Measurements from ENCODE around the gene COX19. TPM values are rescaled to one million over a fixed set of nuclear protein-coding genes. Genes with fewer than 3 reads are reported as not detected.

The COX19 gene
- total and polyA plus RNA-seq, 2 donors (not counting 1 experiment from before 2014, with no cell fraction given) = 4.3 to 11.7 TPM

GRCh38 chr7:978416-979091, 3.2 kb upstream of the COX19 start:
- no peak for DNase-seq (ENCODE audit: low read depth in 2 of 2)
- H3K4me1 ChIP-seq (ENCODE audit: control insufficient read depth, extremely low read depth, insufficient read depth, low read length) = peaks cover 3% of the 10 kb centered on the region

GRCh38 chr7:978049-978346, 2.6 kb upstream of the COX19 start:
- H3K9me3 ChIP-seq (ENCODE audit: control insufficient read depth, insufficient read depth, low read depth, low read length) = no peaks in the 10 kb centered on the region
- no peaks in the 10 kb centered on the region for H3K36me3 ChIP-seq (ENCODE audit: control insufficient read depth, insufficient read depth, low read length)
- no peak overlapping the region for H3K4me2 ChIP-seq (ENCODE audit: extremely low read depth, insufficient read depth, low read length)
- H3K79me2 ChIP-seq (ENCODE audit: control insufficient read depth, insufficient read depth, low read length) = peaks cover 21% of the 10 kb centered on the region
- H3K27ac ChIP-seq (ENCODE audit: insufficient read depth, low read length) = no peak overlapping the region
- no peak for TF ChIP-seq CTCF (conservative IDR thresholded peaks at IDR 0.05 in 1 of 2, IDR thresholded peaks at IDR 0.05 in 1 of 2; ENCODE audit: low read depth in 1 of 2, low read length in 2 of 2)
- no peak for TF ChIP-seq EZH2 (IDR thresholded peaks at IDR 0.05; ENCODE audit: low read length, missing control alignments)
- no peak overlapping the region for H3K4me3 ChIP-seq (replicated peaks in 1 of 4; ENCODE audit: control extremely low read depth in 1 of 4, insufficient read depth in 1 of 4, low read depth in 3 of 4, low read length in 4 of 4)
- no peak for DNase-seq (ENCODE audit: low read depth in 2 of 2)
- H2AFZ ChIP-seq (ENCODE audit: low read length) = no peak overlapping the region
- peaks cover 3% of the 10 kb centered on the region for H3K4me1 ChIP-seq (ENCODE audit: control insufficient read depth, extremely low read depth, insufficient read depth, low read length)
- H4K20me1 ChIP-seq (ENCODE audit: control insufficient read depth, extremely low read depth, insufficient read depth, low read length) = no peaks in the 10 kb centered on the region
- H3K27me3 ChIP-seq (ENCODE audit: control insufficient read depth, insufficient read depth, low read length) = no peaks in the 10 kb centered on the region
- H3K9ac ChIP-seq (ENCODE audit: insufficient read depth, low read length) = no peak overlapping the region

More at GRCh38 chr7:978416-979091, 3.2 kb upstream of the COX19 start:
- Histone ChIP-seq H3K4me3 (replicated peaks in 1 of 4; ENCODE audit: control extremely low read depth in 1 of 4, insufficient read depth in 1 of 4, low read depth in 3 of 4, low read length in 4 of 4) (no peak overlapping the region), H3K4me2 (ENCODE audit: extremely low read depth, insufficient read depth, low read length) (no peak overlapping the region), H3K27me3 (ENCODE audit: control insufficient read depth, insufficient read depth, low read length) (no peaks in the 10 kb centered on the region), H3K36me3 (ENCODE audit: control insufficient read depth, insufficient read depth, low read length) (no peaks in the 10 kb centered on the region), H4K20me1 (ENCODE audit: control insufficient read depth, extremely low read depth, insufficient read depth, low read length) (no peaks in the 10 kb centered on the region), H2AFZ (ENCODE audit: low read length) (no peak overlapping the region), H3K27ac (ENCODE audit: insufficient read depth, low read length) (no peak overlapping the region), H3K79me2 (ENCODE audit: control insufficient read depth, insufficient read depth, low read length) (peaks cover 16% of the 10 kb centered on the region), H3K9ac (ENCODE audit: insufficient read depth, low read length) (no peak overlapping the region), H3K9me3 (ENCODE audit: control insufficient read depth, insufficient read depth, low read depth, low read length) (no peaks in the 10 kb centered on the region)
- TF ChIP-seq CTCF (conservative IDR thresholded peaks at IDR 0.05 in 1 of 2, IDR thresholded peaks at IDR 0.05 in 1 of 2; ENCODE audit: low read depth in 1 of 2, low read length in 2 of 2) (no peak), EZH2 (IDR thresholded peaks at IDR 0.05; ENCODE audit: low read length, missing control alignments) (no peak)

- TF ChIP-seq EZH2 (IDR thresholded peaks at IDR 0.05; ENCODE audit: low read length, missing control alignments) (no peak), CTCF (conservative IDR thresholded peaks at IDR 0.05 in 1 of 2, IDR thresholded peaks at IDR 0.05 in 1 of 2; ENCODE audit: low read depth in 1 of 2, low read length in 2 of 2) (no peak)
- Histone ChIP-seq H3K4me3 (replicated peaks in 1 of 4; ENCODE audit: control extremely low read depth in 1 of 4, insufficient read depth in 1 of 4, low read depth in 3 of 4, low read length in 4 of 4) (no peak overlapping the region), H3K9ac (ENCODE audit: insufficient read depth, low read length) (no peak overlapping the region), H2AFZ (ENCODE audit: low read length) (no peak overlapping the region), H4K20me1 (ENCODE audit: control insufficient read depth, extremely low read depth, insufficient read depth, low read length) (no peaks in the 10 kb centered on the region), H3K27ac (ENCODE audit: insufficient read depth, low read length) (no peak overlapping the region), H3K9me3 (ENCODE audit: control insufficient read depth, insufficient read depth, low read depth, low read length) (no peaks in the 10 kb centered on the region), H3K79me2 (ENCODE audit: control insufficient read depth, insufficient read depth, low read length) (peaks cover 27% of the 10 kb centered on the region), H3K36me3 (ENCODE audit: control insufficient read depth, insufficient read depth, low read length) (peaks cover 2% of the 10 kb centered on the region), H3K4me1 (ENCODE audit: control insufficient read depth, extremely low read depth, insufficient read depth, low read length) (peaks cover 3% of the 10 kb centered on the region), H3K27me3 (ENCODE audit: control insufficient read depth, insufficient read depth, low read length) (no peaks in the 10 kb centered on the region), H3K4me2 (ENCODE audit: extremely low read depth, insufficient read depth, low read length) (no peak overlapping the region)
- DNase-seq (ENCODE audit: low read depth in 2 of 2) = peak in 1 of 2 donors; percentile 25
These were observed 2.1 kb upstream of the COX19 start for GRCh38 chr7:977326-978048.

Data from fibroblast of lung (primary cell).